ENCODE measurements around the gene NINJ2.
"Not testable (repeated sequence)": the region's sequence is repeated elsewhere in the genome, so short reads cannot be mapped to it uniquely, and the experiment has no call there.

The NINJ2 gene, protein sequence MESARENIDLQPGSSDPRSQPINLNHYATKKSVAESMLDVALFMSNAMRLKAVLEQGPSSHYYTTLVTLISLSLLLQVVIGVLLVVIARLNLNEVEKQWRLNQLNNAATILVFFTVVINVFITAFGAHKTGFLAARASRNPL

GRCh38 chr12:663293-663871 lies at the start of gene NINJ2:
TSS of gene NINJ2 (minus strand) at chr12:663445. CDS start at chr12:663360, 85 bp downstream.
- no peak for DNase-seq (ENCODE audit: low read depth)

- no peak for DNase-seq (ENCODE audit: low read depth)
These were observed 49.1 kb upstream of the NINJ2 start for GRCh38 chr12:712172-712863.

GRCh38 chr12:709455-710020 lies 46.3 kb upstream of the NINJ2 start:
- no peak for DNase-seq (ENCODE audit: low read depth)

DNA sequence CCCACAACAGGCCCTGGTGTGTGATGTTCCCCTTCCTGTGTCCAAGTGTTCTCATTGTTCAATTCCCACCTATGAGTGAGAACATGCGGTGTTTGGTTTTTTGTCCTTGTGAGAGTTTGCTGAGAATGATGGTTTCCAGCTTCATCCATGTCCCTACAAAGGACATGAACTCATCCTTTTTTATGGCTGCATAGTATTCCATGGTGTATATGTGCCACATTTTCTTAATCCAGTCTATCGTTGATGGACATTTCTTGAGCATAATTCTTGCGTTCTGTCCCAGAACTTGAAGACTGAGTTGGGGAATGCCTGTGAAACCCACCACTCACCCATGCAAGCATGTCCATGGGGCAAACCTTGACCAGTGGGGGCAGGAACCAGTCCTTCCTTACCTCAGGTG lies 44.8 kb upstream of the NINJ2 start:
- not testable (repeated sequence) for DNase-seq (ENCODE audit: low read depth)

GRCh38 chr12:704516-705242 lies 41.4 kb upstream of the NINJ2 start:
- no peak for DNase-seq (ENCODE audit: low read depth)

DNA sequence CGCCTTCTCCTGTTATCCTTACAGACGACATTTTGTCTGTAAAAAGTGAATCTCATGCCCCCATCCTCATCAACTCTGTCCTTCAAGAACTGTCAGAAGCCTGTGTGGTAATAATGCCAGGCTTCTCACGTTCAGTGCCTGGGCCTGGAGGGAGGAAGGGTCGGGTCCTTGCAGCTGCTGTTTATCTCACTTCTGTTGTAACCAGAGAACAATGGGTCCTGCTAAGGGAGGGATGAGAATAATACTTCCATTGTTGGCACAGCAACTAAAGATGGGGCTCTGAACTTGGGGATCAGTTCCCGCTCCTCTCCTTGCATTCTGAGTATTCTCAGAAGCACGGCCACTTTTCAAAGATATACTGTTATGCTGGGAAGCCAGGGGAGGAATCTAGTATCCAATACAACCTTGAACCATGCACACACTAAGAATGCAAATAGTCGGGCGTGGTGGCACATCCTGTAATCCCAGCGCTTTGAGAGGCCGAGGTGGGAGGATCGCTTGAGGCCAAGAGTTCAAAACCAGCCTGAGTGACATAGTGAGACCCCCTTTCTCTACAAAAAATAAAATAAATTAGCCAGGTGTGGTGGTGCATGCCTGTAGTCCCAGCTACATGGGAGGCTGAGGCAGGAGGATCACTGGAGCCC lies 38.8 kb upstream of the NINJ2 start:
- no peak for DNase-seq (ENCODE audit: low read depth)

DNA sequence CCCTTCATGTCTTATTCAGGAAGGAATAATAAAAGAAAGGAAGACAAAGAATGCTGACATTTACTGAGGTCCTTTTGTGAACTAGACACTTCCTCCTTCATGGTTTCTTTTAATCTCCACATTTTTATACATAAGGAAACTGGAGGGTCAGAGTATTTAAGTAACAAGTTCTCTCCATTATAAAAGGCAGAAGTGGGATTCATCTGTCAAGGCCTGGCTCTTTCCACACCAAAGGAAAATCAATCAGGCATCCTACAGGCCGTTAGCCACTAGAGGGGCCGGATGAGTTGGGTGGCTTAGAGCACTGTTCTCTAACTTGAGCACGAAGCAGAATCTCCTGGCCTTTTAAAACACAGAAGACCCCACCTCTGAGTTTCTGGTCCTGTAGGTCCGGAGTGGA lies 36.8 kb upstream of the NINJ2 start:
- DNase-seq (ENCODE audit: low read depth) = no peak

GRCh38 chr12:698222-698621 lies 35.0 kb upstream of the NINJ2 start:
- not testable (repeated sequence) for DNase-seq (ENCODE audit: low read depth)

DNA sequence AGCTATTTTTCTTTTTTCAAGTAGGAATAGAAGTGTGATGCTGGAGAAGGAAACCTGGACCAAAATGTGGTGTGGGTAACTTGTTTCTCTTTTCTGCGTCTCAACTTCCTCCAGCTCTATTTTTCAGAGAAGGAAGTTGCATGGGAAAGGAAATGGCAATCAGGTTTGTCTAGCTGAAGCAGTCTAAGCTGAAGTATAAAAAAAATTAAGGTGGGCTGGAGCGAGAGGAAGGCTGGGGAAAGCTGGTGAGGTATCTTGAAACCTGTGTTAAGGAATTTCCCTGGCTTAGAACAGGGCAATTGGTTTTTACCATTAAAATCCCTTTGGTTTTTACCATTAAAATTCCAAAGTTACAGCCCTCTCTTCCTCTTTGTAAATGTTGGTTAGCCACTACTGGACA lies 34.2 kb upstream of the NINJ2 start:
- DNase-seq (ENCODE audit: low read depth) = no peak

- no peak for DNase-seq (ENCODE audit: low read depth)
These were observed 31.7 kb upstream of the NINJ2 start for GRCh38 chr12:694734-695503.

- no peak for DNase-seq (ENCODE audit: low read depth)
These were observed 30.8 kb upstream of the NINJ2 start for GRCh38 chr12:693934-694533.

- no peak for DNase-seq (ENCODE audit: low read depth)
These were observed 29.0 kb upstream of the NINJ2 start for GRCh38 chr12:692274-692673.

GRCh38 chr12:690466-690865 lies 27.2 kb upstream of the NINJ2 start:
- DNase-seq (ENCODE audit: low read depth) = no peak

- DNase-seq (ENCODE audit: low read depth) = peak; percentile 65
These were observed 22.1 kb upstream of the NINJ2 start for GRCh38 chr12:685388-685787.

- DNase-seq (ENCODE audit: low read depth) = no peak
These were observed 21.2 kb upstream of the NINJ2 start for GRCh38 chr12:684416-684815.

DNA sequence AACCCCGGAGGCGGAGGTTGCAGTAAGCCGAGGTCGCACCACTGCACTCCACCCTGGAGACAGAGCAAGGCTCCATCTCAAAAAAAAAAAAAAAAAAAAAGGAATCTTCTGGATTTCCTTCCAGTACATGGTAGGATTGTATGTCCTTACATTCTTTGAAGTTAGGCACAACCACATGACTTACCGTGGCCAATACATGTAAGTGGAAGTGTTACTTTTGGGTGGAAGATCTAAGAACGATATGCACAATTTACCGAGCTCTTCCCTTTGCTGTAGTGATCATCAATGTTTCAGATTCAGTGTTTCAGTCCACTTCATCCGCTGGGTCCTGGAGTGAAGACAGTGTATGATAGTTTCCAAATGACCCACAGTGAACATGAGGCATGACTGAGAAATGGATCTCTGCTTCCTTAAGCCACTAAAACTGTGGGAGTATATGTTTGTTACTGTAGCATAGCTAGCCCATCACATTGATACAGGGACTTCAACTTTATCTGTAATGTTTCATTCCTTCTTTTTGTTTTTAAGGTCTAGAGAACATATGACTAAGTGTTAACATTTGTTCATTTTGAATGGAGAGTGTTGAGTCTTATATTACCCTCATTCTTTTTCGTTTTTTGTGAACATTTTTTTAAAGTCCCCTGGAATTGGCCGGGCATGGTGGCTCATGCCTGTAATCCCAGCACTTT lies 18.5 kb upstream of the NINJ2 start:
- no peak for DNase-seq (ENCODE audit: low read depth)

- DNase-seq (ENCODE audit: low read depth) = peak; percentile 32
These were observed 15.8 kb upstream of the NINJ2 start for GRCh38 chr12:678747-679712.

DNA sequence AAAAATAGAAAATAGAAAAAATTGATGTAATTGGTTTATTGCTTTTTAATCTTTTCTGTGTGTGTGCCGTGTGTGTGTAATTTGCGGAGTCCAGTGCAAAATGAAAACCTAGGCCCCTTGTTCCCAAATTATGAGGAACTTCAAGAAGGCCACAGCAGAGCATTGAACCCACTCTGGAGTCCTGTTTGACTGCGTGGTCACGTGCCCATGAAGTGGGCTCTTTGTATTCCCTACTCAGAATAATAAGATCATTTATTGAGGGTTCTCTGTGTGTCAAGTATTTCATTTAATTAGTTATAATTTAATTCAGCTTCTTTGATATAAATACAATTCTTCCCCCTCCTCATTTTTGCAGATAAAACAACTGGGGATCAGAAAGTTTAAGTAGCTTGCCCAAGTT lies 12.3 kb upstream of the NINJ2 start:
- no peak for DNase-seq (ENCODE audit: low read depth)

GRCh38 chr12:674272-674781 lies 11.1 kb upstream of the NINJ2 start:
- DNase-seq (ENCODE audit: low read depth) = peak; percentile 76
